RWPE1 (cell line): ENCODE results near the gene SLC4A1AP.
A peak's percentile ranks its signal among the peaks of the same experiment; 100 is the strongest.

Source experiments
- CTCF ChIA-PET: fragments of 350-600 bp; sonication (Branson Sonifier 250); formaldehyde crosslinking; extraction: SDS; loops from one replicate; lab custom pipeline; 2021; lab: Yijun Ruan, JAX
- POLR2A ChIA-PET: fragments of 400-600 bp; formaldehyde crosslinking; extraction: SDS; loops from one replicate; lab custom pipeline; 2020; ENCODE audit warnings: antibody characterized with exemption; ENCODE audit not compliant: low non-redundant PET; lab: Yijun Ruan, JAX
- DNase-seq: peaks from one replicate; pipeline ENCODE4 v3.0.0; 2012; ENCODE audit warnings: low spot score
- H3K27ac ChIP-seq: fragments of 450-650 bp; 2 replicates; pipeline ENCODE4 v1.5.1; 2017
- TF ChIP-seq, protein P1 (sequence below): fragments of 450-650 bp; conservative IDR thresholded peaks from 2 replicates; pipeline ENCODE4 v1.5.1; 2017; ENCODE audit warnings: low read depth, mild to moderate bottlenecking

Gene SLC4A1AP

DNA sequence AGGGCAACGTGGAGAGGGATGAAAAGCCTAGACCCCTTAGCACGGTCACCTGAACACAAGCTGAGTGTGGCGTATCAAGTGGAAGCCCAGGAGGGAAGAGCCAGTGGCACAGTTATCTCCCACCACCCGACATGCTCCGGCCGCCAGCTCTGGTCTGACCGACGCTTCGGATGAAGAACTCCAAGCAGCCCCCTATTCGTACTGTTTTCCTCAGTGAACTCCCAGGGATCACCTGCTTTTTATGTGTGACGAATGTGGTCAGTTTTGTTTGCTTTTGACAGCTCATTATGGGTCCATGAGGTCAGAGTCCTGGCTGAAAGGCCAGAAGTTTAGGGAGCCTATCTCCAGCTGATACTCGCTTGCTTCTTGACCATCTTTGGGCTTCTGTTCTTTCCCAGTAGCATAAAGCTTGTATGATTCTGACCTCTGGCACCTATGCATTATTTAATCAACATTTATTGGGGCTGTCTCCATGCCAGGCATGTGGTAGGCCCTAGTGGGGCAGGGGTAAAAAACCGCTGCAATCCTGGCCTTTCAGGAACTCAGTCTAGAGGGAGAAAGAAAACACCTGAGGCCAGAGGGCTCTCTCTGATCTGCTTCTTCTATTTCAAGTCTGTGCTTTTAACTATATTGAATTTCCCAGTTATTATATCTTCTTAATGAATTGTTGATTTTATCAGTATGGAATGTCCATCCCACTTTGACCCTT lies 74.8 kb downstream of the SLC4A1AP start:
- TF ChIP-seq, protein P1, sequence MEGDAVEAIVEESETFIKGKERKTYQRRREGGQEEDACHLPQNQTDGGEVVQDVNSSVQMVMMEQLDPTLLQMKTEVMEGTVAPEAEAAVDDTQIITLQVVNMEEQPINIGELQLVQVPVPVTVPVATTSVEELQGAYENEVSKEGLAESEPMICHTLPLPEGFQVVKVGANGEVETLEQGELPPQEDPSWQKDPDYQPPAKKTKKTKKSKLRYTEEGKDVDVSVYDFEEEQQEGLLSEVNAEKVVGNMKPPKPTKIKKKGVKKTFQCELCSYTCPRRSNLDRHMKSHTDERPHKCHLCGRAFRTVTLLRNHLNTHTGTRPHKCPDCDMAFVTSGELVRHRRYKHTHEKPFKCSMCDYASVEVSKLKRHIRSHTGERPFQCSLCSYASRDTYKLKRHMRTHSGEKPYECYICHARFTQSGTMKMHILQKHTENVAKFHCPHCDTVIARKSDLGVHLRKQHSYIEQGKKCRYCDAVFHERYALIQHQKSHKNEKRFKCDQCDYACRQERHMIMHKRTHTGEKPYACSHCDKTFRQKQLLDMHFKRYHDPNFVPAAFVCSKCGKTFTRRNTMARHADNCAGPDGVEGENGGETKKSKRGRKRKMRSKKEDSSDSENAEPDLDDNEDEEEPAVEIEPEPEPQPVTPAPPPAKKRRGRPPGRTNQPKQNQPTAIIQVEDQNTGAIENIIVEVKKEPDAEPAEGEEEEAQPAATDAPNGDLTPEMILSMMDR: no peak
- POLR2A ChIA-PET: no interaction called here
- CTCF ChIA-PET: no interaction called here
- DNase-seq: no peak
- H3K27ac ChIP-seq: peak overlapping the region; percentile 16; the same call in 1 of the 2 replicates

DNA sequence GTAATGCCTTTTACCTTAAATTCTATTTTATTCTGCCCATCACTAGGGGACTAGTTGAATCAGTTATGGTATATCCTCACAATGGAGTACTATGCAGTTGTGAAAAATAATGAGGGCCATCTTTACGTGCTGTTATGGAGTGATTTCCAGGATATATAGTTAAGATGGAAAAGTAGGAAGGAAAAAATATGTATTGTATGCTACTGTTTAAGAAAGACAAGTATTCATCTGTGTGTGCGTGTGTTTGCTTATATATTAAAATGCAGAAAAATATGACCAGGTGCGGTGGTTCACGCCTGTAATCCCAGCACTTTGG lies 75.3 kb downstream of the SLC4A1AP start:
- ChIA-PET CTCF (no interaction called here), POLR2A (no interaction called here)
- DNase-seq: no peak
- H3K27ac ChIP-seq: no peak overlapping the region
- TF ChIP-seq, protein P1: no peak

DNA sequence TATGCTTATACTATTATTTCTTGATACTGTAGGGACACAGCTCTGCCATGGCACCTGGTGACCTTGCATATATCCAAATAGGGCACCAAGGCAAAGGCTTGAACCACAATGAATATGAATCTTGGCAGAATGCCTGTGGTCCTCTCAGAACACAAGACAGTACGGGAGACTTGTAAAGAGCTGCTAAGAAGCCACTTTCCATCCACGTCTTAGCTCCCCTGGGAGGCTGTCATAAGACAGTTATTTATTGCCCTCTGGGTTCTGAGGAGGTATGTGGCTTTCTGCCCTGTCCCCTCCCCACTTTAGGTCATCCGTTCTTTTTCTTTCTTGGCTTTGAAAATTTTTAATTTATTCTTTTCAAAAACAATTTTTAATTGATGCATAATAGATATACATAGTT lies 78.0 kb downstream of the SLC4A1AP start:
- TF ChIP-seq, protein P1: no peak
- POLR2A ChIA-PET: no interaction called here

DNA sequence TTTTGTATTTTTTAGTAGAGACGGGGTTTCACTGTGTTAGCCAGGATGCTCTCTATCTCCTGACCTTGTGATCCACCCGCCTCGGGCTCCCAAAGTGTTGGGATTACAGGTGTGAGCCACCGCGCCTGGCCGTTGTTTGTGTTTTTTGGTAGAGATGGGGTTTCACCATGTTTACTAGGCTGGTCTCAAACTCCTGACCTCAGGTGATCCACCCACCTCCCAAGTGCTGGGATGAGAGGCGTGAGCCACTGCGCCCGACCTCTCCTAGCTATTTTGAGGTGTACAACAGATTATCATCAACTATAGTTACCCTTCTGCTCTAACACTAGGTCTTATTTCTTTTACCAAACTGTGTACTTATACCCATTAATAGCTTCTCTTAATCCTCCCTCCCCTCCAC lies 78.9 kb downstream of the SLC4A1AP start:
- ChIA-PET POLR2A (no interaction called here), CTCF (interaction anchor here (1.3 kb wide), 1 partner anchor 20 kb away, joined by 4 read pairs; no protein-coding TSS in a partner anchor)
- no peak for DNase-seq
- H3K27ac ChIP-seq: no peak overlapping the region
- TF ChIP-seq, protein P1: no peak

More for the DNA sequence above, 78.0 kb downstream of the SLC4A1AP start:
- no peak for DNase-seq
- H3K27ac ChIP-seq: no peak overlapping the region
- CTCF ChIA-PET: interaction anchor here (0.5 kb wide), 1 partner anchor 598 kb away, joined by 3 read pairs; no protein-coding TSS in a partner anchor
